GM12878 (cell line): ENCODE results near the gene SLC37A1. TPM values are rescaled to one million over a fixed set of nuclear protein-coding genes. Genes with fewer than 3 reads are reported as not detected.

Source experiments
- ATAC-seq: fragments of 200-7000 bp; cut with Tn5 transposase; 3 replicates; pipeline ENCODE4 v1.9.1; 2020; ENCODE audit warnings: mild to moderate bottlenecking, moderate library complexity
- BruUV-seq: library from RNA; stranded (reverse); fragments of 400-500 nt; replicated peaks from 2 replicates; lab custom pipeline; 2021; lab: Mats Ljungman, UMichigan
- CTCF ChIA-PET: fragments of 300-600 bp; sonication (Branson Sonifier 250); formaldehyde crosslinking; extraction: SDS; loops from one replicate; lab custom pipeline; 2021; ENCODE audit warnings: inconsistent platforms; lab: Yijun Ruan, JAX
- POLR2A ChIA-PET: fragments of 350-600 bp; formaldehyde crosslinking; extraction: SDS; loops from one replicate; lab custom pipeline; 2021; ENCODE audit warnings: inconsistent platforms; lab: Charles Lee
- RAD21 ChIA-PET: fragments of 300-600 bp; sonication (Branson Sonifier 250); formaldehyde crosslinking; loops from one replicate; lab custom pipeline; 2023; ENCODE audit warnings: antibody characterized with exemption; ENCODE audit not compliant: unreplicated experiment; lab: Charles Lee
- SMC1A ChIA-PET: fragments of 300-600 bp; sonication (Branson Sonifier 250); formaldehyde crosslinking; loops from one replicate; lab custom pipeline; 2023; ENCODE audit not compliant: unreplicated experiment, uncharacterized antibody; lab: Charles Lee
- DNase-seq: peaks from one replicate; pipeline ENCODE4 v3.0.0-alpha.2; 2011; ENCODE audit warnings: low read depth, low spot score
- FAIRE-seq: peaks from 3 replicates; lab custom pipeline; 2011; peaks lifted over from hg19 to GRCh38; lab: Jason Lieb, UNC
- H2AFZ ChIP-seq: 2 replicates; pipeline ENCODE4 v1.6.0; 2011; ENCODE audit warnings: low read depth, low read length, control low read depth; ENCODE audit not compliant: control insufficient read depth
- H3K27ac ChIP-seq: 2 replicates; pipeline ENCODE4 v1.5.1; 2011; ENCODE audit warnings: control low read depth; ENCODE audit not compliant: control insufficient read depth, insufficient read depth
- H3K27me3 ChIP-seq, 2 experiments: replicated peaks in 1 of 2; 2 replicates each; pipeline versions ENCODE4 v1.6.0 to v1.6.1; 2011; ENCODE audit warnings: low read length in 1 of 2; ENCODE audit not compliant: control insufficient read depth in 2 of 2, insufficient read depth in 2 of 2
- H3K36me3 ChIP-seq, 2 experiments: 2 replicates each; pipeline ENCODE4 v1.5.1; 2011; ENCODE audit warnings: low read length in 1 of 2; ENCODE audit not compliant: control insufficient read depth in 2 of 2, insufficient read depth in 2 of 2
- H3K4me1 ChIP-seq: 2 replicates; pipeline ENCODE4 v1.6.1; 2011; ENCODE audit warnings: mild to moderate bottlenecking, low read length, moderate library complexity, mixed read lengths; ENCODE audit not compliant: control insufficient read depth, insufficient read depth
- H3K4me2 ChIP-seq: 2 replicates; pipeline ENCODE4 v1.6.0; 2011; ENCODE audit warnings: control low read depth; ENCODE audit not compliant: control insufficient read depth, insufficient read depth
- H3K4me3 ChIP-seq: fragments of 200-600 bp; sonication (generic); 2 replicates; pipeline ENCODE4 v1.5.1; 2016
- H3K79me2 ChIP-seq: 2 replicates; pipeline ENCODE4 v1.6.0; 2011; ENCODE audit warnings: low read length; ENCODE audit not compliant: control insufficient read depth, insufficient read depth
- H3K9ac ChIP-seq: 2 replicates; pipeline ENCODE4 v1.8.0; 2011; ENCODE audit warnings: low read length, control low read depth, mixed read lengths; ENCODE audit not compliant: control insufficient read depth, insufficient read depth
- H3K9me3 ChIP-seq: replicated peaks from 3 replicates; pipeline ENCODE4 v1.5.1; 2011; ENCODE audit warnings: mild to moderate bottlenecking, low read length; ENCODE audit not compliant: control insufficient read depth, insufficient read depth
- H4K20me1 ChIP-seq: 2 replicates; pipeline ENCODE4 v1.6.0; 2011; ENCODE audit not compliant: control insufficient read depth, insufficient read depth
- E2F4 ChIP-seq: IDR thresholded peaks from 2 replicates; pipeline ENCODE4 v1.6.1; 2012; ENCODE audit warnings: low read depth, low read length, improper control_type of control experiment
- NFIC ChIP-seq: IDR thresholded peaks from 2 replicates; pipeline ENCODE4 v1.6.1; 2012; ENCODE audit warnings: low read depth, mild to moderate bottlenecking, inconsistent platforms, low read length, moderate library complexity
- RAD21 ChIP-seq: IDR thresholded peaks from 2 replicates; pipeline ENCODE4 v1.6.1; 2011; ENCODE audit warnings: mild to moderate bottlenecking, low read depth, low read length, moderate library complexity; ENCODE audit not compliant: insufficient read depth
- RELA ChIP-seq: fragments of 450-650 bp; IDR thresholded peaks from 2 replicates; pipeline ENCODE4 v1.8.0; 2014; ENCODE audit warnings: borderline replicate concordance; ENCODE audit not compliant: partially characterized antibody
- SREBF2 ChIP-seq: IDR thresholded peaks from 2 replicates; pipeline ENCODE4 v1.6.1; 2012; ENCODE audit warnings: mild to moderate bottlenecking, low read length
- TARDBP ChIP-seq: IDR thresholded peaks from 2 replicates; pipeline ENCODE4 v1.6.1; 2016; ENCODE audit warnings: borderline replicate concordance
- WGBS: methylation state at CpG from one replicate; pipeline ENCODE4 v1.1.6; 2016; ENCODE audit warnings: low lambda C conversion rate; ENCODE audit not compliant: insufficient replicate concordance, insufficient coverage; ENCODE audit errors: missing lambda C conversion rate; 5-methylcytosine and 5-hydroxymethylcytosine counted together
- in situ Hi-C: fragments of 300-500 bp; cut with MboI; formaldehyde crosslinking; loops from 9 replicates; pipeline ENCODE4 v1.14.3; 2018; ENCODE audit warnings: mixed read lengths
- intact Hi-C: fragments of 100-400 bp; cut with micrococcal nuclease; formaldehyde crosslinking; loops from one replicate; pipeline ENCODE4 v1.14.2; 2022; ENCODE audit not compliant: unreplicated experiment
- polyA plus RNA-seq, 11 experiments: library from polyadenylated mRNA; depleted of rRNA in 4 of 11; unstranded in 6 of 11; stranded (reverse) in 5 of 11; fragments of >200 nt; fragmentation: Nextera tagmentation in 4 of 11; fragmentation: Illumina TruSeq in 1 of 11; extraction: Ambion mirVana in 4 of 11; extraction: Trizol in 1 of 11; gene quantifications; 1 replicate in 1 of 11; 2 replicates in 10 of 11; pipeline versions ENCODE4 v1.2.1 to v1.2.3, GENCODE V29; 2011 to 2016; ENCODE audit warnings: inconsistent platforms in 2 of 11, missing spikeins in 2 of 11, low read depth in 1 of 11
- total RNA-seq, 4 experiments: library from RNA; depleted of rRNA in 3 of 4; stranded (reverse); fragments of >200 nt in 3 of 4; fragmentation: Illumina TruSeq in 1 of 4; extraction: Trizol in 1 of 4; gene quantifications; 2 replicates each; pipeline versions ENCODE4 v1.2.1 to v1.2.3, GENCODE V29; 2013 to 2021
- TF ChIP-seq, protein P1 (sequence below): fragments of 450-650 bp; formaldehyde crosslinking; IDR thresholded peaks from 2 replicates; pipeline ENCODE4 v1.5.0; 2022; ENCODE audit warnings: mild to moderate bottlenecking, missing genetic modification characterization
- TF ChIP-seq, protein P2 (sequence below): IDR thresholded peaks from 2 replicates; pipeline ENCODE4 v1.6.1; 2012; ENCODE audit warnings: low read length, inconsistent platforms

Gene SLC37A1
- total and polyA plus RNA-seq, 10 of the 15 experiments (the other 5 are each of a cell fraction or from before 2014, with no cell fraction given): 1.1 to 35.5 (median 24.4) TPM

GRCh38 chr21:42571391-42572150 lies 57.9 kb downstream of the SLC37A1 start:
- H3K27ac ChIP-seq: no peak overlapping the region
- H3K9ac ChIP-seq: no peak overlapping the region
- ATAC-seq: no peak
- no peak overlapping the region for H3K4me3 ChIP-seq
- peaks cover 4% of the 10 kb centered on the region; the same call in 1 of the 3 replicates for H3K9me3 ChIP-seq
- SMC1A ChIA-PET: no interaction called here
- TF ChIP-seq SREBF2: no peak
- no peak for TF ChIP-seq RAD21
- TF ChIP-seq, protein P1, sequence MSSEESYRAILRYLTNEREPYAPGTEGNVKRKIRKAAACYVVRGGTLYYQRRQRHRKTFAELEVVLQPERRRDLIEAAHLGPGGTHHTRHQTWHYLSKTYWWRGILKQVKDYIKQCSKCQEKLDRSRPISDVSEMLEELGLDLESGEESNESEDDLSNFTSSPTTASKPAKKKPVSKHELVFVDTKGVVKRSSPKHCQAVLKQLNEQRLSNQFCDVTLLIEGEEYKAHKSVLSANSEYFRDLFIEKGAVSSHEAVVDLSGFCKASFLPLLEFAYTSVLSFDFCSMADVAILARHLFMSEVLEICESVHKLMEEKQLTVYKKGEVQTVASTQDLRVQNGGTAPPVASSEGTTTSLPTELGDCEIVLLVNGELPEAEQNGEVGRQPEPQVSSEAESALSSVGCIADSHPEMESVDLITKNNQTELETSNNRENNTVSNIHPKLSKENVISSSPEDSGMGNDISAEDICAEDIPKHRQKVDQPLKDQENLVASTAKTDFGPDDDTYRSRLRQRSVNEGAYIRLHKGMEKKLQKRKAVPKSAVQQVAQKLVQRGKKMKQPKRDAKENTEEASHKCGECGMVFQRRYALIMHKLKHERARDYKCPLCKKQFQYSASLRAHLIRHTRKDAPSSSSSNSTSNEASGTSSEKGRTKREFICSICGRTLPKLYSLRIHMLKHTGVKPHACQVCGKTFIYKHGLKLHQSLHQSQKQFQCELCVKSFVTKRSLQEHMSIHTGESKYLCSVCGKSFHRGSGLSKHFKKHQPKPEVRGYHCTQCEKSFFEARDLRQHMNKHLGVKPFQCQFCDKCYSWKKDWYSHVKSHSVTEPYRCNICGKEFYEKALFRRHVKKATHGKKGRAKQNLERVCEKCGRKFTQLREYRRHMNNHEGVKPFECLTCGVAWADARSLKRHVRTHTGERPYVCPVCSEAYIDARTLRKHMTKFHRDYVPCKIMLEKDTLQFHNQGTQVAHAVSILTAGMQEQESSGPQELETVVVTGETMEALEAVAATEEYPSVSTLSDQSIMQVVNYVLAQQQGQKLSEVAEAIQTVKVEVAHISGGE (CRISPR knock-in tag): no peak
- TF ChIP-seq, protein P2, sequence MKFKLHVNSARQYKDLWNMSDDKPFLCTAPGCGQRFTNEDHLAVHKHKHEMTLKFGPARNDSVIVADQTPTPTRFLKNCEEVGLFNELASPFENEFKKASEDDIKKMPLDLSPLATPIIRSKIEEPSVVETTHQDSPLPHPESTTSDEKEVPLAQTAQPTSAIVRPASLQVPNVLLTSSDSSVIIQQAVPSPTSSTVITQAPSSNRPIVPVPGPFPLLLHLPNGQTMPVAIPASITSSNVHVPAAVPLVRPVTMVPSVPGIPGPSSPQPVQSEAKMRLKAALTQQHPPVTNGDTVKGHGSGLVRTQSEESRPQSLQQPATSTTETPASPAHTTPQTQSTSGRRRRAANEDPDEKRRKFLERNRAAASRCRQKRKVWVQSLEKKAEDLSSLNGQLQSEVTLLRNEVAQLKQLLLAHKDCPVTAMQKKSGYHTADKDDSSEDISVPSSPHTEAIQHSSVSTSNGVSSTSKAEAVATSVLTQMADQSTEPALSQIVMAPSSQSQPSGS: no peak
- no peak for TF ChIP-seq NFIC
- TF ChIP-seq E2F4: no peak
- TF ChIP-seq TARDBP: no peak
- TF ChIP-seq RELA: no peak
- TF ChIP-seq, all 136 proteins: peak for 0
- RAD21 ChIA-PET: no interaction called here
- CTCF ChIA-PET: no interaction called here
- DNase-seq: no peak
- no TSS peak for BruUV-seq
- Histone ChIP-seq H4K20me1 (no peaks in the 10 kb centered on the region), H3K4me1 (no peaks in the 10 kb centered on the region), H3K36me3 (peaks cover 6 to 15% of the 10 kb centered on the region in 2 experiments; a peak in 3 of 4 replicates), H2AFZ (no peak overlapping the region), H3K79me2 (no peaks in the 10 kb centered on the region), H3K4me2 (no peak overlapping the region), H3K27me3 (no peaks in the 10 kb centered on the region)
- no peak for FAIRE-seq
- POLR2A ChIA-PET: no interaction called here
- in situ Hi-C loops: no loop called here
- 87% methylated on average over 20 of the region's 20 CpGs for WGBS
- intact Hi-C loops: no loop called here
